PFSK-1 (cell line): ENCODE results near the gene ALG10.

ENCODE experiments used
- FOXP2 ChIP-seq: optimal IDR thresholded peaks from 2 replicates; pipeline ENCODE3; 2011; ENCODE audit warnings: borderline replicate concordance, control low read depth, inconsistent platforms; ENCODE audit not compliant: insufficient read depth; ENCODE audit errors: extremely low read length, extremely low read depth
- POLR2AphosphoS5 ChIP-seq: IDR thresholded peaks from 2 replicates; pipeline ENCODE4 v1.6.1; 2012; ENCODE audit warnings: low read depth, mild to moderate bottlenecking, control low read depth, low read length, moderate library complexity
- SIN3A ChIP-seq: IDR thresholded peaks from 2 replicates; pipeline ENCODE4 v1.6.1; 2012; ENCODE audit warnings: mild to moderate bottlenecking, low read length, moderate library complexity, borderline replicate concordance; ENCODE audit not compliant: insufficient read depth

GRCh38 chr12:34030591-34030990 lies 8.3 kb downstream of the ALG10 start:
- TF ChIP-seq SIN3A (no peak), POLR2AphosphoS5 (no peak), FOXP2 (no peak)
